Measurements from ENCODE around the gene GEMIN7.

- TF ChIP-seq CTCF (IDR thresholded peaks at IDR 0.05; ENCODE audit: insufficient read depth, low read length, poor library complexity, severe bottlenecking) (no peak), EZH2phosphoT487 (conservative IDR thresholded peaks at IDR 0.05; ENCODE audit: low read length) (no peak)
These were observed 28.6 kb downstream of the GEMIN7 start for GRCh38 chr19:45107621-45108150.

All from SU-DHL-6 (cell line).